ENCODE data around the gene GARIN5A. TPM values are rescaled to one million over a fixed set of nuclear protein-coding genes. Genes with fewer than 3 reads are reported as not detected.
A peak's percentile ranks its signal among the peaks of the same experiment; 100 is the strongest.

Gene GARIN5A
- total and polyA plus RNA-seq, 9 of the 15 experiments (the other 6 are each of a cell fraction or from before 2014, with no cell fraction given), result 0.10 to 0.82 (median 0.23) TPM; not detected in 2

DNA sequence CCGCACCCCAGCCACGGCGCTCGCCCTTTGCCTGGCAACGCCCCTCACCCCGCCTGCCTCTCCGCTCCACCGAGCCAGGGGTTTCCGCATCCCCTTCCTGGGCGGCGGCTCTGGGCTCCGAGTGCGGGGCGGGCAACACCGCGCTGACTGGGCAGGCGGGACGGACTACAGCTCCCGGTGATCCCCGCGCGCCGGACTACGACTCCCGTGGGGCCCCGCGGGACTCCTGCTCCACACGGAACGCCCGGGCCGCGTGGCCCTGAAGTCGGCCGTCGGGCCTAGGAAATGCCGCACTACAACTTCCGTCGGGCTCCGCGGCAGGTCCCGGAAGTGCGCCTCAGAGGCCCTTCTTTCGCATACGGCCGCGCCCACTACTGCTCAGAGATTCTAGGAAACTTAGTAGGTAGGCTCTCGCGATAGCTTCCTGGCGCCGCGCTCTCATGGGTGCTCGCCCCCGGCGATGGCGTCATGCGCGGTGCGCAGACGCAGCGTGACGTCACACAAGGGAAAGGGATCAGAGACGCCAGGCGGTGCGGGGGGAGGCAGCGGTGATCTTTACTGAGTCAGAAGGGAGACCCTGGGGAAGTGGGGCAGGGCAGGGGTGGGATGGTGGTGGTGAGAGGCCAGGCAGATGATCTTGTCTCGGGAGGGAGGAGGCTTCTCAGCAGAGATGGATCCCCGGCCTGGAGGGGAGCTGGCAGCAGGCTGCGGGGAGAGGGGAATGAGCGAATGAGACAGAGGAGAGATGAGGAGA lies 34.6 kb upstream of the GARIN5A start, which contains the start of gene JOSD2 (continued):
- TF ChIP-seq STAT5A (IDR thresholded peaks at IDR 0.05; ENCODE audit: borderline replicate concordance, low read length) (peak; percentile 74), STAG1 (CRISPR knock-in tag; IDR thresholded peaks at IDR 0.05; ENCODE audit: borderline replicate concordance) (no peak), CBX3 (IDR thresholded peaks at IDR 0.05; ENCODE audit: borderline replicate concordance in 1 of 2, low read length in 2 of 2) (no peak; a peak in 1 of 3 replicates), HMGN3 (IDR thresholded peaks at IDR 0.05; ENCODE audit: borderline replicate concordance, extremely low read depth, insufficient read length, low read depth, low read length) (peak; percentile 82), ARID1B (IDR thresholded peaks at IDR 0.05) (peak; percentile 57), BRD9 (IDR thresholded peaks at IDR 0.05; ENCODE audit: low read depth, partially characterized antibody) (no peak), NRF1 (conservative IDR thresholded peaks at IDR 0.05 in 1 of 2, IDR thresholded peaks at IDR 0.05 in 1 of 2) (peak; percentile 93 to 94), MCM2 (IDR thresholded peaks at IDR 0.05; ENCODE audit: low read depth) (no peak), MTA3 (IDR thresholded peaks at IDR 0.05; ENCODE audit: borderline replicate concordance) (peak; percentile 100), TAF9B (IDR thresholded peaks at IDR 0.05; ENCODE audit: partially characterized antibody) (no peak)
- TF ChIP-seq, protein P1, sequence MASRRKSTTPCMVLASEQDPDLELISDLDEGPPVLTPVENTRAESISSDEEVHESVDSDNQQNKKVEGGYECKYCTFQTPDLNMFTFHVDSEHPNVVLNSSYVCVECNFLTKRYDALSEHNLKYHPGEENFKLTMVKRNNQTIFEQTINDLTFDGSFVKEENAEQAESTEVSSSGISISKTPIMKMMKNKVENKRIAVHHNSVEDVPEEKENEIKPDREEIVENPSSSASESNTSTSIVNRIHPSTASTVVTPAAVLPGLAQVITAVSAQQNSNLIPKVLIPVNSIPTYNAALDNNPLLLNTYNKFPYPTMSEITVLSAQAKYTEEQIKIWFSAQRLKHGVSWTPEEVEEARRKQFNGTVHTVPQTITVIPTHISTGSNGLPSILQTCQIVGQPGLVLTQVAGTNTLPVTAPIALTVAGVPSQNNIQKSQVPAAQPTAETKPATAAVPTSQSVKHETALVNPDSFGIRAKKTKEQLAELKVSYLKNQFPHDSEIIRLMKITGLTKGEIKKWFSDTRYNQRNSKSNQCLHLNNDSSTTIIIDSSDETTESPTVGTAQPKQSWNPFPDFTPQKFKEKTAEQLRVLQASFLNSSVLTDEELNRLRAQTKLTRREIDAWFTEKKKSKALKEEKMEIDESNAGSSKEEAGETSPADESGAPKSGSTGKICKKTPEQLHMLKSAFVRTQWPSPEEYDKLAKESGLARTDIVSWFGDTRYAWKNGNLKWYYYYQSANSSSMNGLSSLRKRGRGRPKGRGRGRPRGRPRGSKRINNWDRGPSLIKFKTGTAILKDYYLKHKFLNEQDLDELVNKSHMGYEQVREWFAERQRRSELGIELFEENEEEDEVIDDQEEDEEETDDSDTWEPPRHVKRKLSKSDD (conservative IDR thresholded peaks at IDR 0.05; ENCODE audit: low read length), result peak; percentile 90; the same call in 1 of the 2 replicates
- TF ChIP-seq, protein P2, sequence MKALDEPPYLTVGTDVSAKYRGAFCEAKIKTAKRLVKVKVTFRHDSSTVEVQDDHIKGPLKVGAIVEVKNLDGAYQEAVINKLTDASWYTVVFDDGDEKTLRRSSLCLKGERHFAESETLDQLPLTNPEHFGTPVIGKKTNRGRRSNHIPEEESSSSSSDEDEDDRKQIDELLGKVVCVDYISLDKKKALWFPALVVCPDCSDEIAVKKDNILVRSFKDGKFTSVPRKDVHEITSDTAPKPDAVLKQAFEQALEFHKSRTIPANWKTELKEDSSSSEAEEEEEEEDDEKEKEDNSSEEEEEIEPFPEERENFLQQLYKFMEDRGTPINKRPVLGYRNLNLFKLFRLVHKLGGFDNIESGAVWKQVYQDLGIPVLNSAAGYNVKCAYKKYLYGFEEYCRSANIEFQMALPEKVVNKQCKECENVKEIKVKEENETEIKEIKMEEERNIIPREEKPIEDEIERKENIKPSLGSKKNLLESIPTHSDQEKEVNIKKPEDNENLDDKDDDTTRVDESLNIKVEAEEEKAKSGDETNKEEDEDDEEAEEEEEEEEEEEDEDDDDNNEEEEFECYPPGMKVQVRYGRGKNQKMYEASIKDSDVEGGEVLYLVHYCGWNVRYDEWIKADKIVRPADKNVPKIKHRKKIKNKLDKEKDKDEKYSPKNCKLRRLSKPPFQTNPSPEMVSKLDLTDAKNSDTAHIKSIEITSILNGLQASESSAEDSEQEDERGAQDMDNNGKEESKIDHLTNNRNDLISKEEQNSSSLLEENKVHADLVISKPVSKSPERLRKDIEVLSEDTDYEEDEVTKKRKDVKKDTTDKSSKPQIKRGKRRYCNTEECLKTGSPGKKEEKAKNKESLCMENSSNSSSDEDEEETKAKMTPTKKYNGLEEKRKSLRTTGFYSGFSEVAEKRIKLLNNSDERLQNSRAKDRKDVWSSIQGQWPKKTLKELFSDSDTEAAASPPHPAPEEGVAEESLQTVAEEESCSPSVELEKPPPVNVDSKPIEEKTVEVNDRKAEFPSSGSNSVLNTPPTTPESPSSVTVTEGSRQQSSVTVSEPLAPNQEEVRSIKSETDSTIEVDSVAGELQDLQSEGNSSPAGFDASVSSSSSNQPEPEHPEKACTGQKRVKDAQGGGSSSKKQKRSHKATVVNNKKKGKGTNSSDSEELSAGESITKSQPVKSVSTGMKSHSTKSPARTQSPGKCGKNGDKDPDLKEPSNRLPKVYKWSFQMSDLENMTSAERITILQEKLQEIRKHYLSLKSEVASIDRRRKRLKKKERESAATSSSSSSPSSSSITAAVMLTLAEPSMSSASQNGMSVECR (CRISPR knock-in tag; IDR thresholded peaks at IDR 0.05), result peak; percentile 45; the same call in 1 of the 2 replicates
- TF ChIP-seq, protein P3, sequence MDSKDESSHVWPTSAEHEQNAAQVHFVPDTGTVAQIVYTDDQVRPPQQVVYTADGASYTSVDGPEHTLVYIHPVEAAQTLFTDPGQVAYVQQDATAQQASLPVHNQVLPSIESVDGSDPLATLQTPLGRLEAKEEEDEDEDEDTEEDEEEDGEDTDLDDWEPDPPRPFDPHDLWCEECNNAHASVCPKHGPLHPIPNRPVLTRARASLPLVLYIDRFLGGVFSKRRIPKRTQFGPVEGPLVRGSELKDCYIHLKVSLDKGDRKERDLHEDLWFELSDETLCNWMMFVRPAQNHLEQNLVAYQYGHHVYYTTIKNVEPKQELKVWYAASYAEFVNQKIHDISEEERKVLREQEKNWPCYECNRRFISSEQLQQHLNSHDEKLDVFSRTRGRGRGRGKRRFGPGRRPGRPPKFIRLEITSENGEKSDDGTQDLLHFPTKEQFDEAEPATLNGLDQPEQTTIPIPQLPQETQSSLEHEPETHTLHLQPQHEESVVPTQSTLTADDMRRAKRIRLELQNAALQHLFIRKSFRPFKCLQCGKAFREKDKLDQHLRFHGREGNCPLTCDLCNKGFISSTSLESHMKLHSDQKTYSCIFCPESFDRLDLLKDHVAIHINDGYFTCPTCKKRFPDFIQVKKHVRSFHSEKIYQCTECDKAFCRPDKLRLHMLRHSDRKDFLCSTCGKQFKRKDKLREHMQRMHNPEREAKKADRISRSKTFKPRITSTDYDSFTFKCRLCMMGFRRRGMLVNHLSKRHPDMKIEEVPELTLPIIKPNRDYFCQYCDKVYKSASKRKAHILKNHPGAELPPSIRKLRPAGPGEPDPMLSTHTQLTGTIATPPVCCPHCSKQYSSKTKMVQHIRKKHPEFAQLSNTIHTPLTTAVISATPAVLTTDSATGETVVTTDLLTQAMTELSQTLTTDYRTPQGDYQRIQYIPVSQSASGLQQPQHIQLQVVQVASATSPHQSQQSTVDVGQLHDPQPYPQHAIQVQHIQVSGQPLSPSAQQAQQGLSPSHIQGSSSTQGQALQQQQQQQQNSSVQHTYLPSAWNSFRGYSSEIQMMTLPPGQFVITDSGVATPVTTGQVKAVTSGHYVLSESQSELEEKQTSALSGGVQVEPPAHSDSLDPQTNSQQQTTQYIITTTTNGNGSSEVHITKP (IDR thresholded peaks at IDR 0.05; ENCODE audit: partially characterized antibody), result peak; percentile 38
- TF ChIP-seq, protein P4, sequence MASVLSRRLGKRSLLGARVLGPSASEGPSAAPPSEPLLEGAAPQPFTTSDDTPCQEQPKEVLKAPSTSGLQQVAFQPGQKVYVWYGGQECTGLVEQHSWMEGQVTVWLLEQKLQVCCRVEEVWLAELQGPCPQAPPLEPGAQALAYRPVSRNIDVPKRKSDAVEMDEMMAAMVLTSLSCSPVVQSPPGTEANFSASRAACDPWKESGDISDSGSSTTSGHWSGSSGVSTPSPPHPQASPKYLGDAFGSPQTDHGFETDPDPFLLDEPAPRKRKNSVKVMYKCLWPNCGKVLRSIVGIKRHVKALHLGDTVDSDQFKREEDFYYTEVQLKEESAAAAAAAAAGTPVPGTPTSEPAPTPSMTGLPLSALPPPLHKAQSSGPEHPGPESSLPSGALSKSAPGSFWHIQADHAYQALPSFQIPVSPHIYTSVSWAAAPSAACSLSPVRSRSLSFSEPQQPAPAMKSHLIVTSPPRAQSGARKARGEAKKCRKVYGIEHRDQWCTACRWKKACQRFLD (CRISPR knock-in tag; IDR thresholded peaks at IDR 0.05), result peak; percentile 90; the same call in 1 of the 2 replicates
